GM10847 (cell line): ENCODE measurements around the gene PRKRIP1.
A peak's percentile ranks its signal among the peaks of the same experiment; 100 is the strongest.

Source experiments
- POLR2A ChIP-seq: IDR thresholded peaks from 2 replicates; pipeline ENCODE4 v1.6.1; 2011; ENCODE audit not compliant: insufficient read length; ENCODE audit errors: extremely low read depth

PRKRIP1 gene

DNA sequence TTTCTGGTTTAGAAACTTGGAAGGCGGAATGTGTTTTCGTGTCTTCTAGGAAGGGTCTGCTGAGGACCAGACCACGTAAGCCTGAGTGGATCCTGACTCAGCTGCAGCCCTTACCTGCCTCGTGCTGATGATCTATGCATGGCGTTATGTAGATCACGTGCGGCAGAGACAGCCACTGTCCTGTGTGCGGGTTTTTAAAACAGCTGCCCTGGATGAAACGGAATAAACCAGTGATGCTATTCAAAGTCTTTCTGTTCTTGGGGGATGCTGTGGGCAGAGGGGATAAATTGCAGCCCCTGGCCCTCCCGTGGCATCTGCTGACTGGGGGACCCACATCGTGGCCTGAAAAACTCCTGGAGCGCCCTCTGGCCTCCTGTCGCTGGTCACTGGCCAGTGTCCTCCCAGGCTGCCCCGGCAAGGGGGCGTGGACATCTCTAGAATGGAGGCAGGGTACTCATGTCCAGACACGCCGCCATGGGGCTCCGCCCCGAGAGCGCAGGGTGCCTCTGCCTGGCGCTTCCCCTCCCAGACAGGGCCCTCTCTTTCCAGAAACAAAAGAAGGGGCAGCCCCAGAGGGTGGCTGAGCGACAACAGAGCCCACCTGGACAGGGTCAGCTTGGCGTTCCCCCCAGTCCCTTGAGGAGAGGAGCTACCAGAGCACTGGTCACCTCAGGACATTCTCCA lies 55.4 kb downstream of the PRKRIP1 start:
- TF ChIP-seq POLR2A: no peak

DNA sequence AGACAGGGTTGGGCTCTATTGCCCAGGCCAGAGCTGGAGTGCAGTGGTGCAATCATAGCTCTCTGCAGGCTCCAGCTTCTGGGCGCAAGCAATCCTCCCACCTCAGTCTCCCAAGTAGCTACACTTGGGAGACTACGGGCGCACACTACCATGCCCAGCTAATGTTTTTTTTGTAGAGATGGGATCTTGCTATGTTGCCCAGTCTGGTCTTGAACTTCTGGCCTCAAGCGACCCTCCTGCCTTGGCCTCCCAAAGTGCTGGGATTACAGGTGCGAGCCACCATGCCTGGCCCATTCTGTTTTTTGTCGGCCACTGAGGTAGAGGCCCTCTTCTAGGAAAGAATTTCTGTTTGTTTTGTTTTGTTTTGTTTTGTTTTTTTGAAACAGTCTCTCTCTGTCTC lies 56.3 kb downstream of the PRKRIP1 start:
- no peak for TF ChIP-seq POLR2A

DNA sequence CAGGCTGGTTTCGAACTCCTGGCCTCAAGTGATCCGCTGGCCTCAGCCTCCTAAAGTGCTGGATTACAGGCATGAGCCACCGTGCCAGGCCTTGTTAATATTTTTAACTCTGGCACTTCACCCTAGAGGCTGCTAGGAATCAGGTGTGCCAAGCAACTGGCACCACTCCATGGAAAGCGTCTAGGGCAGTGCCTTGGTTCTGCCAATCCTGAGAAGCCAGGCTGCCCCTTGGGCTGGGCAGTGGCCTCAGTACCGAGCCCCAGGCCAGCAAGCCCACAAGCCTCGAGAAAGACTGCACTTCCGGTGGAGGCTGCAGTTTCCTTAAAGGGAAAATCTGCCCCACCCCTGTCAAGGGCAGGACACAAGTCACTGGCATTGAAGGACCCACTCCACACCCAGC lies 57.2 kb downstream of the PRKRIP1 start:
- no peak for TF ChIP-seq POLR2A

DNA sequence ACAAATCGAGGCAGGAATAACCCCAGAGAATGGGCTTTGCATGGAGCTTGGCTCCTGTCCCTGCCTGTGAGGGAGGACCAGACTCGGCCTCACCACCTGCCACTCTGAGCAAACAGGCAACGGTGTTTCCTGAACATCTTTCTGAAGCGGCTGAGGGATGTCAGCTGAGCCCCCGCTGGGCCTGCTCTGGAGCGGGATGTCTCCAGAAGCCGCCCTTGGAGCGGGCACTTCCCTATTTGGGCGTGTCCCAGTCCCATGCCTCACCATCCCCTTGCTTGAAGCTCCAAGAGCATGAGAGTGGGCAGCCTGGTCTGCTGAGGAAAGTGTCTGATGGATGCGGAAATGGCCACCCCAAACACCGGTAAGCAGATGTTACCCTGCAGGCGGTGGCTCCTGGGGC lies 58.3 kb downstream of the PRKRIP1 start:
- no peak for TF ChIP-seq POLR2A

DNA sequence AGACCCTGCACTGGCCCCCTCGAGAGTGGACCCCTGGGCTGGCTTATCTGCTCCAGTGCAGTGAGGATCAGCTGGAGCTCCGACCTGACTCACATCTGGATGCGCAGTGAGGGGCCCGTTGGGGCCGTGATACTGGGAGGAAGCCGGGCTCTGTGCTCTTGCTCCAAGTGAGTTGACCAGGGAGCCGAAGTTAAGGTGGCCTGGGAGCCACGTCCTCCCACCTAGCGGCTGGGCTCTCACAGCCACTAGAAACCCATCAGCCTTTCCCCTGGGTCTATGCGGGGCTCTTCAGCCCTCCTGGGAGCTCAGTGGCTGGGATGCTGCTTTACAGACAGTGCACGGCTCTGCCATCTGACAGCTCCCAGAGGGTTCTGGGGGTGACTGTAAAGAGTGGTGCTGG lies 59.4 kb downstream of the PRKRIP1 start:
- no peak for TF ChIP-seq POLR2A

DNA sequence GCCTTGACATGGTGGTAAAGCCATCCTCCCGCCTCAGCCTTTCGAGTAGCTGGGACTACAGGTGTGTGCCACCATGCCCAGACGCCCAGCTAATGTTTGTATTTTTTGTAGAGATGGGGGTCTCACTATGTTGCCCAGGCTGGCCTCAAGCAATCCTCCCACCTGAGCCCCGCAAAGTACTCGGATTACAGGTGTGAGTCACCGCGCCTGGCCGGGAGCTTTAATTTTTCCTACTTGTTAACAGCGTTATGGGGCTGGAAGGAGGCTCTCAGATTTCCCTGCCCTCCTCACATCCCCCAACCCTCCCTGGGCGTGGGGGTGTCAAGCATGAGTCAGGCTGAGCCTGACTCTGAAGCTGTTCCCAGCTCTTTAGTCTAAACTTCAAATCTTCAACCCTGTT lies 60.2 kb downstream of the PRKRIP1 start:
- TF ChIP-seq POLR2A: no peak

DNA sequence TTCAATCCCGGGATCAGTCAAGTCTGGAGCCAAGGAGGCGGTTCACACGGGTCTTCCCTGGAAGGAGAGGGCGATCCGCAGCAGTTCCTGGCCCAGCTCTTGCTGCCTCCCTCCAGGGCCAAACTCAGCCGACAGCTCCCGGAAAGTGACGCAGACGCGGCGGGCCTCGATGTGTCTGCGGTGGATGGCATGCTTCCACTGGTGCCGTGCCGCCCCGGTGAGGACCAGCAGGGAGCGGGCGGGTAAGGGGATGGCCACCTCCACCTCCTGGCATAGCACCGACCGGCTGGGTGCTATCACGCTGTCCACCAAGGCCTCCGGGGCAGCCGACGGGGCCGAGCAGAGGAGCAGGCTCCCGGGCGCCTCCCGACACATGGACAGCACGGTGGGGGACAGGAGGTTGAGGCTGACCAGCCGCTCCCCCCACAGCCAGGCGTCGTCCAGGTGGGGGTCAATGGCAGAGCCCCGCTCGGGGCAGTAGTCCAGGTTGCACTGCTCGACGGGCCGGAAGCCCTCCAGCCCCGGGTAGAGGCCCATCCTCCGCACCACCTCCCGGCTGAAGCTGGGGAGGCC lies 61.3 kb downstream of the PRKRIP1 start:
- no peak for TF ChIP-seq POLR2A

DNA sequence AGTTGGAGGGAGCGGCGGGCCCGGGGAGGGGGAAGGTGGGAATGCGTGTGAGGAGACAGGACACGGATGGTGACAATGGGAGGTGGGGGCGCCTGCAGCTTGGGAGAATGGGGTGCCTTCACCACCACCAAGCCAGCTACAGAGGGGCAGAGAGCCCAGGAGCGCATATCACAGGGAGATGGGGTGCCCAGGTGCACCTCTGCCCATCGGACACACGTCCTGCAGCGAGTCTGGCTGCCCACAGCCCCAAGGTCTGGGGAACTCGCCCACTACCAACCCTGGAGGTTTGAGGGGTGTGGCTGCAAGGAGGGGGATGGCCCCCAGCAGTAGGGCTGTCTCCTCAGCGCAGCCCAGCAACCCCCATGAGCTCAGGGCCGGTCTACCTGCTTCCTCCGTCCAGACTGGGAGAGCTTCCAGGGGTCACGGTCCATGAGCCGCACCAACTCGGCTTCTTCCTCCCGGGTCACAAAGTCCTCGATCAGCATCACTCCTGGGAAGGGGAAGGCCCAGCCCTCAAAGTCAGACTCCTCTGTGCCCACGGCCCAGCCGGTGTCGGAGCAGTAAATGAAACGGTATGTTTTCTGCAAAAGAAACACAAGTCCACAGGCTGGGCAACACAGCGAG lies 63.2 kb downstream of the PRKRIP1 start:
- no peak for TF ChIP-seq POLR2A

DNA sequence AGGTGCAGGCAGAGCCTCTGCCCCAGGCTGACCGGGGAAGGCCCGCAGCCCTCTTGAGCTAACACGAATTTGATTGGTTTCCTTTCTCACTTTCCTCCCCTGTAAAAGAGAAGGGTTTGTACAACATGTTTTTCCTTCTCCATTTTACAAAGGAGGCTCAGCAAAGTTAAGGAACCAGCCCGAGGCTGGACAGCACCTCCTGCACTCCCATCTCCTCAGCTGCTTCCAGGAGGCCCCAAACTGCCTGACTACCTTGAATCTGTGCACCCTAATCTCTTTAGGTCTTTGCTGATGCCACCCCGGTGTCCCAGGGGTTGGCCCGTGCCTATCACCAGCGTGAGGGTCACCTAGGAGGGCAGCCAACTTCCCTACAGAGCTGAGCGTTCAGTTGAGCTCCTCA lies 64.3 kb downstream of the PRKRIP1 start:
- TF ChIP-seq POLR2A: no peak

DNA sequence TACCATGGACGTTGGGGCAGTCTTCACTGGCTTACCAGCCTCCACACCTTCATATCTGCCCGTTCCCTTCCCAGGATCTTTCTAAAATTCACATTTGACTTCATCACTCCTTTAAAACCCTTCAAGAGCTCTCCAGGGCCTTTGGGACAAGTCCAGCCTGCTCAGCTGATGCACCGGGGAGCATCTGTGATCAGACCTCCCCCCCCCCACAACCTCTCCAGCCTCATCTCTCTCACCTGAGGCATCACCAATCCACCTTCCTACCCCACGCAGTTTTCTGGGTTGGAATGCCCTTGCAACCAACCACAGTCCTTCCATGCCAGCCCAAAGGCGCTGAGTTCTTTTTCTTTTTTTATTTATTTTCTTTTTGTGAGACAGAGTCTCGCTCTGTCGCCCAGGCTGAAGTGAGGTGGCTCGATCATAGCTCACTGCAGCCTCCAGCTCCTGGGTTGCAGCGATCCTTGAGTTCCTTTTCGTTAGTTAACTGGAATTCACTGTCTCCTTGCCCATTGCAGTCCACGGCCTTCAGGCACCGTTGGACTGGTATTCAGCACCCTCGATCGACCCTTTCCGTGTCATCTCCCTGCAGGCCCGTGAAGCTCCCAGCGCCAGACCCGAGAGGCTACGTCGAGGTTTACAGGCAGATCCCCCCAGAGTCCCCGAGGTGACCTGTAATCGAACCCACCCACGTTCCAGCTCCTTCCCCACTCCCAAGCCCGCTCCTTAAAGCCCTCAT lies 67.8 kb downstream of the PRKRIP1 start:
- no peak for TF ChIP-seq POLR2A

DNA sequence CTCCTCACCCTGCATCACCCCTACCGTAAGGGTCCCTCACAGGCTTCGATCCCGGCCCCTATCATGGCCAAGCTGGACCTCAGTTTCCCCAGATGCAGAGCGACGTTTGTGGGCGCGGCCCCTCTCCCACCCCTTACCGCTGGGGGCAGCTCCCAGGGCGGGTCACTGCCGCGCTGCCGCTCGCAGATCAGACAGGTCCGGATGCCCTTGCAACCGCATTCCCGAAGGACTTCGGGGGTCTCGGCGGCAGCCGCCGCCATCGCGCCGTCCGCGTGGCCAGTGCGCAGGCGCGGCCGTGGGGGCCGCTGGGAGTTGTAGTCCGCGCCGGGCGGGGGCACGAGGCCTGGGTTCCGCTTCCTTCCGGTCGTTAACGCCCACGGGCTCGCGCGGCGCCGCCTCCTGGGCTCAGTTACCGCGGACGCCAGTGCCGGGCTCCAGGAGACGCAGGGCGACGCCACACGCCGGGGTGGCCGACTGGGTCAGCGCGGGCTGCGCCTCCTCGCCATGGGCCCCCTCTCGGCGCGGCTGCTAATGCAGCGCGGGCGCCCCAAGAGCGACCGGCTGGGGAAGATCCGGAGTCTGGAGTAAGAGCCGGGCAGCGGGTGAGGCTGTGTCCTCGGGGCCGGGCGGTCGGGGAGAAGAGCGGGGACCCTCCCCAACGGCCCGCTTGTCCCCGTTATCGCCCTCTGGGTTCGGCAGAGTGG lies 68.6 kb downstream of the PRKRIP1 start, which contains the start of the genes ALKBH4 and LRWD1:
Gene ALKBH4, minus strand, starts transcription at position 287 of the 704 bp plus-strand sequence. Its CDS starts 27 bp downstream, at position 260.
Gene LRWD1, plus strand, starts transcription at position 408 of the 704 bp plus-strand sequence. Its CDS starts 97 bp downstream, at position 505.
- peak; percentile 72 for TF ChIP-seq POLR2A

DNA sequence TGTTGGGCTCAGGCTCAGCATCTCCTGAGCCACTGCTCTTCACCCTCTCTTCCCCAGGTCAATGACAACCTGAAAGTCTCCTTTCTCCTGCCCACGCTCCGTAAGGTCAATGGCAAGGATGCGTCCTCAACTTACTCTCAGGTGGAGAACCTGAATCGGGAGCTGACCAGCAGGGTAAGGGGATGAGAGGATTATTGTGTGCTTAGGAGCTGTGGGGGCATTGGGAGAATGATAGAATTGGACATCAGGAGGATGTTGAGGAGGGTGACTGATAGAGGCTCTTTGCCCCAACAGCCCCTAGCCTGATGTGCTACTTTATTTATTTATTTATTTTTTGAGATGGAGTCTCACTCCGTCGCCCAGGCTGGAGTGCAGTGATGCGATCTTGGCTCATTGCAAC lies 69.9 kb downstream of the PRKRIP1 start:
- no peak for TF ChIP-seq POLR2A

DNA sequence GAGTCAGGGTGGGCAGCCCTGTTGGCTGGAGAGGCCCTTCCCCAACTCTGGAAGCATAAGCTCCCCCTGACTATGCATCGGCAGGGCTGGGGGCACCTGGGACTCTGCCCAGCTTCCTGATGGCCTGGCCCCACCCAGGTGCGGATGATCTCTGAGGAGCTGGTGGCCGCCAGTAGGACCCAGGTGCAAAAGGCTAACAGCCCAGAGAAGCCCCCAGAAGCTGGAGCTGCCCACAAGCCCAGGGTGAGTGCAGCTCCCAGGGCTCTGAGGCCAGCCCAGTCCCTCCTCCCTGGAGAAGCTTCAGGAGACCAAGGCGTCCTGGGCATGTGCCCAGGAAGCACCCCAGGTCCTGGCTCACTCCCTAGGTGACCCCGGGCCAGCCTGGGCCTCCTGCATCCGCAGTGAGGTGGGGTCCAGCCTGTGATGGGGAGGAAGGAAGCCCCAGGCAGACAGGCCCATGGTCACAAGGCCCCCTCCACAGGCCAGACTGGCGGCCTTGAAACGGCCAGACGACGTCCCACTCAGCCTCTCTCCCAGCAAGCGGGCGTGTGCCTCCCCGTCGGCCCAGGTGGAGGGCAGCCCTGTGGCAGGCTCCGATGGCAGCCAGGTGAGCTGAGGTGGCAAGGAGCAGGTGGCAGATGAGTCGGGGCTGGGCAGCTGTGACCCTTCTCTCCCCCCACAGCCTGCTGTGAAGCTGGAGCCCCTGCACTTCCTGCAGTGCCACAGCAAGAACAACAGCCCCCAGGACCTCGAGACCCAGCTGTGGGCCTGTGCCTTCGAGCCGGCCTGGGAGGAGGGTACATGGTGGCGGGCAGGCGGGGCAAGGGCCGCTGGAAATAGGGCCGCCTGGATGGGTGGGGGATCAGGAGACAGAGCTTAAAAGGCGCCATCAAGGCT lies 71.7 kb downstream of the PRKRIP1 start:
- no peak for TF ChIP-seq POLR2A
